ENCODE measurements around the gene SET. TPM values are rescaled to one million over a fixed set of nuclear protein-coding genes. Genes with fewer than 3 reads are reported as not detected.

Gene SET
- total RNA-seq, 1 experiment from 2014 or later = 1,129 TPM

DNA sequence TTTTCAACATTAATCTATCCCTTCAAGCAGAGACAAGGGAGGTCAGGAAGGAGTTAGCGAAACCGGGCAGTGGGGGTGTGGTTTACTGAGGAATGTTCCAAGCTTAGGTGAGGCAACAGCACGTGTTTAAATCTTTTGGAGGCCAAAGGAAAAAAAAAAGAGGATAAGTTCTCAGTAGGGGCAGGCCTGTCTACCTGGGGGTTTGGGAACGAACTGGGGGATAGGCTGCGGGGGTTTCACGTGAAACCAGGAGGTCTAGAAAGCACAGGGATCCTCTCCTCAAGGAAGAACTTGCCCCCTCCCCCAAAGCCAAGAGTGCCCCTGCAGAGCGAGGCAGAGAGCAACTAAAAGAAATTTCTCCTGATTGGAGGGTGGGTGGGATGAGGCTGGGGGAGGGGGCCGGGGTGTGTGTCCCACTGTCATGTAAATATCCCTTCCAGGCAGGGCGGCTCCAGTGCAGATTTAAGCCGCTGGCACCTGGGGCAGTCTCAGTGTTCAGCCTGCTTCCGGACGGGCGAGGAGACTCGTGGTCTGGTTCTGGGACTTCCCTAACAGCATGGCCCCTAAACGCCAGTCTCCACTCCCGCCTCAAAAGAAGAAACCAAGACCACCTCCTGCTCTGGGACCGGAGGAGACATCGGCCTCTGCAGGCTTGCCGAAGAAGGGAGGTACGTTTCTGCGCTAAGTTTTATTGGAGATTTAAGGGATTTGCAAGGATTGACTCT is 5.5 kb upstream of the SET start (continued):
- TF ChIP-seq, protein P1, sequence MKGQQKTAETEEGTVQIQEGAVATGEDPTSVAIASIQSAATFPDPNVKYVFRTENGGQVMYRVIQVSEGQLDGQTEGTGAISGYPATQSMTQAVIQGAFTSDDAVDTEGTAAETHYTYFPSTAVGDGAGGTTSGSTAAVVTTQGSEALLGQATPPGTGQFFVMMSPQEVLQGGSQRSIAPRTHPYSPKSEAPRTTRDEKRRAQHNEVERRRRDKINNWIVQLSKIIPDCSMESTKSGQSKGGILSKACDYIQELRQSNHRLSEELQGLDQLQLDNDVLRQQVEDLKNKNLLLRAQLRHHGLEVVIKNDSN (CRISPR knock-in tag; IDR thresholded peaks at IDR 0.05) = peak; percentile 29; the same call in 1 of the 2 replicates
- 0 out of 2 replicates have a peak, but pooled peaks have one; percentile 39 for TF ChIP-seq EMX1 (CRISPR knock-in tag; IDR thresholded peaks at IDR 0.05)
- peak; percentile 94 for TF ChIP-seq ZNF423 (CRISPR knock-in tag; IDR thresholded peaks at IDR 0.05)
- TF ChIP-seq ZNF416 (CRISPR knock-in tag; IDR thresholded peaks at IDR 0.05) = no peak
- peak; percentile 40; the same call in 1 of the 2 replicates for TF ChIP-seq JUN (CRISPR knock-in tag; IDR thresholded peaks at IDR 0.05)
- peak; percentile 32; the same call in 1 of the 2 replicates for TF ChIP-seq NFATC4 (CRISPR knock-in tag; IDR thresholded peaks at IDR 0.05)
- TF ChIP-seq ZNF138 (CRISPR knock-in tag; conservative IDR thresholded peaks at IDR 0.05) = no peak
- peak; percentile 71 for TF ChIP-seq FOXK1 (CRISPR knock-in tag; IDR thresholded peaks at IDR 0.05)
- no peak for TF ChIP-seq JAZF1 (CRISPR knock-in tag; IDR thresholded peaks at IDR 0.05)
- TF ChIP-seq, protein P2, sequence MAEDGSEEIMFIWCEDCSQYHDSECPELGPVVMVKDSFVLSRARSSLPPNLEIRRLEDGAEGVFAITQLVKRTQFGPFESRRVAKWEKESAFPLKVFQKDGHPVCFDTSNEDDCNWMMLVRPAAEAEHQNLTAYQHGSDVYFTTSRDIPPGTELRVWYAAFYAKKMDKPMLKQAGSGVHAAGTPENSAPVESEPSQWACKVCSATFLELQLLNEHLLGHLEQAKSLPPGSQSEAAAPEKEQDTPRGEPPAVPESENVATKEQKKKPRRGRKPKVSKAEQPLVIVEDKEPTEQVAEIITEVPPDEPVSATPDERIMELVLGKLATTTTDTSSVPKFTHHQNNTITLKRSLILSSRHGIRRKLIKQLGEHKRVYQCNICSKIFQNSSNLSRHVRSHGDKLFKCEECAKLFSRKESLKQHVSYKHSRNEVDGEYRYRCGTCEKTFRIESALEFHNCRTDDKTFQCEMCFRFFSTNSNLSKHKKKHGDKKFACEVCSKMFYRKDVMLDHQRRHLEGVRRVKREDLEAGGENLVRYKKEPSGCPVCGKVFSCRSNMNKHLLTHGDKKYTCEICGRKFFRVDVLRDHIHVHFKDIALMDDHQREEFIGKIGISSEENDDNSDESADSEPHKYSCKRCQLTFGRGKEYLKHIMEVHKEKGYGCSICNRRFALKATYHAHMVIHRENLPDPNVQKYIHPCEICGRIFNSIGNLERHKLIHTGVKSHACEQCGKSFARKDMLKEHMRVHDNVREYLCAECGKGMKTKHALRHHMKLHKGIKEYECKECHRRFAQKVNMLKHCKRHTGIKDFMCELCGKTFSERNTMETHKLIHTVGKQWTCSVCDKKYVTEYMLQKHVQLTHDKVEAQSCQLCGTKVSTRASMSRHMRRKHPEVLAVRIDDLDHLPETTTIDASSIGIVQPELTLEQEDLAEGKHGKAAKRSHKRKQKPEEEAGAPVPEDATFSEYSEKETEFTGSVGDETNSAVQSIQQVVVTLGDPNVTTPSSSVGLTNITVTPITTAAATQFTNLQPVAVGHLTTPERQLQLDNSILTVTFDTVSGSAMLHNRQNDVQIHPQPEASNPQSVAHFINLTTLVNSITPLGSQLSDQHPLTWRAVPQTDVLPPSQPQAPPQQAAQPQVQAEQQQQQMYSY (CRISPR knock-in tag; IDR thresholded peaks at IDR 0.05) = no peak
- TF ChIP-seq, protein P3, sequence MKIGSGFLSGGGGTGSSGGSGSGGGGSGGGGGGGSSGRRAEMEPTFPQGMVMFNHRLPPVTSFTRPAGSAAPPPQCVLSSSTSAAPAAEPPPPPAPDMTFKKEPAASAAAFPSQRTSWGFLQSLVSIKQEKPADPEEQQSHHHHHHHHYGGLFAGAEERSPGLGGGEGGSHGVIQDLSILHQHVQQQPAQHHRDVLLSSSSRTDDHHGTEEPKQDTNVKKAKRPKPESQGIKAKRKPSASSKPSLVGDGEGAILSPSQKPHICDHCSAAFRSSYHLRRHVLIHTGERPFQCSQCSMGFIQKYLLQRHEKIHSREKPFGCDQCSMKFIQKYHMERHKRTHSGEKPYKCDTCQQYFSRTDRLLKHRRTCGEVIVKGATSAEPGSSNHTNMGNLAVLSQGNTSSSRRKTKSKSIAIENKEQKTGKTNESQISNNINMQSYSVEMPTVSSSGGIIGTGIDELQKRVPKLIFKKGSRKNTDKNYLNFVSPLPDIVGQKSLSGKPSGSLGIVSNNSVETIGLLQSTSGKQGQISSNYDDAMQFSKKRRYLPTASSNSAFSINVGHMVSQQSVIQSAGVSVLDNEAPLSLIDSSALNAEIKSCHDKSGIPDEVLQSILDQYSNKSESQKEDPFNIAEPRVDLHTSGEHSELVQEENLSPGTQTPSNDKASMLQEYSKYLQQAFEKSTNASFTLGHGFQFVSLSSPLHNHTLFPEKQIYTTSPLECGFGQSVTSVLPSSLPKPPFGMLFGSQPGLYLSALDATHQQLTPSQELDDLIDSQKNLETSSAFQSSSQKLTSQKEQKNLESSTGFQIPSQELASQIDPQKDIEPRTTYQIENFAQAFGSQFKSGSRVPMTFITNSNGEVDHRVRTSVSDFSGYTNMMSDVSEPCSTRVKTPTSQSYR (CRISPR knock-in tag; IDR thresholded peaks at IDR 0.05) = no peak; the same call in 1 of the 2 replicates
- TF ChIP-seq, protein P4, sequence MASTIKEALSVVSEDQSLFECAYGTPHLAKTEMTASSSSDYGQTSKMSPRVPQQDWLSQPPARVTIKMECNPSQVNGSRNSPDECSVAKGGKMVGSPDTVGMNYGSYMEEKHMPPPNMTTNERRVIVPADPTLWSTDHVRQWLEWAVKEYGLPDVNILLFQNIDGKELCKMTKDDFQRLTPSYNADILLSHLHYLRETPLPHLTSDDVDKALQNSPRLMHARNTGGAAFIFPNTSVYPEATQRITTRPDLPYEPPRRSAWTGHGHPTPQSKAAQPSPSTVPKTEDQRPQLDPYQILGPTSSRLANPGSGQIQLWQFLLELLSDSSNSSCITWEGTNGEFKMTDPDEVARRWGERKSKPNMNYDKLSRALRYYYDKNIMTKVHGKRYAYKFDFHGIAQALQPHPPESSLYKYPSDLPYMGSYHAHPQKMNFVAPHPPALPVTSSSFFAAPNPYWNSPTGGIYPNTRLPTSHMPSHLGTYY (CRISPR knock-in tag; IDR thresholded peaks at IDR 0.05) = no peak
- TF ChIP-seq, protein P5, sequence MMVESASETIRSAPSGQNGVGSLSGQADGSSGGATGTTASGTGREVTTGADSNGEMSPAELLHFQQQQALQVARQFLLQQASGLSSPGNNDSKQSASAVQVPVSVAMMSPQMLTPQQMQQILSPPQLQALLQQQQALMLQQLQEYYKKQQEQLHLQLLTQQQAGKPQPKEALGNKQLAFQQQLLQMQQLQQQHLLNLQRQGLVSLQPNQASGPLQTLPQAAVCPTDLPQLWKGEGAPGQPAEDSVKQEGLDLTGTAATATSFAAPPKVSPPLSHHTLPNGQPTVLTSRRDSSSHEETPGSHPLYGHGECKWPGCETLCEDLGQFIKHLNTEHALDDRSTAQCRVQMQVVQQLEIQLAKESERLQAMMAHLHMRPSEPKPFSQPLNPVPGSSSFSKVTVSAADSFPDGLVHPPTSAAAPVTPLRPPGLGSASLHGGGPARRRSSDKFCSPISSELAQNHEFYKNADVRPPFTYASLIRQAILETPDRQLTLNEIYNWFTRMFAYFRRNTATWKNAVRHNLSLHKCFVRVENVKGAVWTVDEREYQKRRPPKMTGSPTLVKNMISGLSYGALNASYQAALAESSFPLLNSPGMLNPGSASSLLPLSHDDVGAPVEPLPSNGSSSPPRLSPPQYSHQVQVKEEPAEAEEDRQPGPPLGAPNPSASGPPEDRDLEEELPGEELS (CRISPR knock-in tag; IDR thresholded peaks at IDR 0.05) = peak; percentile 61; the same call in 1 of the 2 replicates
- 0 out of 2 replicates have a peak, but pooled peaks have one; percentile 18 for TF ChIP-seq TCF7 (CRISPR knock-in tag; IDR thresholded peaks at IDR 0.05; ENCODE audit: low read depth)
- no peak for TF ChIP-seq KAT7 (CRISPR knock-in tag; IDR thresholded peaks at IDR 0.05; ENCODE audit: borderline replicate concordance)

DNA sequence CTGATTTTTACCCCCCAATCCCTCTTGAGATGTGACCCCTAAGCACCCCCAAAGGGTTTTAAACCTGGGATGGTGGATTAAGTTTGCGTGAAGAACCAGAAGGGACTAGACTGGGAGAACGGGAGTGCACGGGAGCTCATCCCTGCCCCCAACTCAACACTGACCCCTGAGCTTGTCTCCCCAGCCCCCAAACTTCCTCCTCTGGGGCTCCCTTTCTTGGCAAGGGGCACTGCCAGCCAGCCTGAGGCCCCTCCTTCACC is 5.0 kb upstream of the SET start:
- H3K36me3 Mint-ChIP-seq = peaks cover 25% of the 10 kb centered on the region
- no peaks in the 10 kb centered on the region; the same call in 1 of the 2 replicates for H3K27me3 Mint-ChIP-seq (ENCODE audit: low read depth)
- H3K4me1 Mint-ChIP-seq = peaks cover 44% of the 10 kb centered on the region
- peak overlapping the region; percentile 96 for H3K4me3 Mint-ChIP-seq
- peaks cover 8% of the 10 kb centered on the region for H3K9me3 Mint-ChIP-seq
- DNase-seq (ENCODE audit: low spot score) (no peak), ATAC-seq (no peak)
- H3K27ac Mint-ChIP-seq = peak overlapping the region; percentile 97
- POLR2A ChIA-PET = interaction anchor here (0.8 to 1.7 kb wide), 5 partner anchors 14 to 48 kb away, joined by 3 to 7 read pairs (median 4); partner anchors contain the start of genes PKN3 and ZDHHC12
- CTCF ChIA-PET = interaction anchor here (0.8 to 3.4 kb wide), 5 partner anchors 18 to 264 kb away, joined by 3 to 19 read pairs (median 7); partner anchors contain the start of genes CERCAM, ENDOG and PKN3
- no peak for TF ChIP-seq SMAD4 (CRISPR knock-in tag; IDR thresholded peaks at IDR 0.05)
- TF ChIP-seq CREM (CRISPR knock-in tag; IDR thresholded peaks at IDR 0.05) = no peak
- TF ChIP-seq, protein P6, sequence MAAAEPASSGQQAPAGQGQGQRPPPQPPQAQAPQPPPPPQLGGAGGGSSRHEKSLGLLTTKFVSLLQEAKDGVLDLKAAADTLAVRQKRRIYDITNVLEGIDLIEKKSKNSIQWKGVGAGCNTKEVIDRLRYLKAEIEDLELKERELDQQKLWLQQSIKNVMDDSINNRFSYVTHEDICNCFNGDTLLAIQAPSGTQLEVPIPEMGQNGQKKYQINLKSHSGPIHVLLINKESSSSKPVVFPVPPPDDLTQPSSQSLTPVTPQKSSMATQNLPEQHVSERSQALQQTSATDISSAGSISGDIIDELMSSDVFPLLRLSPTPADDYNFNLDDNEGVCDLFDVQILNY (CRISPR knock-in tag; IDR thresholded peaks at IDR 0.05) = 0 out of 2 replicates have a peak, but pooled peaks have one; percentile 42
- TF ChIP-seq ZNF416 (CRISPR knock-in tag; IDR thresholded peaks at IDR 0.05) = no peak; the same call in 1 of the 2 replicates
- TF ChIP-seq, protein P7, sequence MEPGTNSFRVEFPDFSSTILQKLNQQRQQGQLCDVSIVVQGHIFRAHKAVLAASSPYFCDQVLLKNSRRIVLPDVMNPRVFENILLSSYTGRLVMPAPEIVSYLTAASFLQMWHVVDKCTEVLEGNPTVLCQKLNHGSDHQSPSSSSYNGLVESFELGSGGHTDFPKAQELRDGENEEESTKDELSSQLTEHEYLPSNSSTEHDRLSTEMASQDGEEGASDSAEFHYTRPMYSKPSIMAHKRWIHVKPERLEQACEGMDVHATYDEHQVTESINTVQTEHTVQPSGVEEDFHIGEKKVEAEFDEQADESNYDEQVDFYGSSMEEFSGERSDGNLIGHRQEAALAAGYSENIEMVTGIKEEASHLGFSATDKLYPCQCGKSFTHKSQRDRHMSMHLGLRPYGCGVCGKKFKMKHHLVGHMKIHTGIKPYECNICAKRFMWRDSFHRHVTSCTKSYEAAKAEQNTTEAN (CRISPR knock-in tag; IDR thresholded peaks at IDR 0.05) = 0 out of 2 replicates have a peak, but pooled peaks have one; percentile 71
- no peak for TF ChIP-seq FOXK1 (CRISPR knock-in tag; IDR thresholded peaks at IDR 0.05)
- TF ChIP-seq FOXP1 (CRISPR knock-in tag; IDR thresholded peaks at IDR 0.05; ENCODE audit: borderline replicate concordance) = no peak
- TF ChIP-seq OVOL2 (CRISPR knock-in tag; IDR thresholded peaks at IDR 0.05; ENCODE audit: borderline replicate concordance) = no peak
- no peak for TF ChIP-seq TP53 (CRISPR knock-in tag; IDR thresholded peaks at IDR 0.05)
- no peak for TF ChIP-seq NR3C1 (CRISPR knock-in tag; conservative IDR thresholded peaks at IDR 0.05; ENCODE audit: low read depth)
- no peak for TF ChIP-seq JAZF1 (CRISPR knock-in tag; IDR thresholded peaks at IDR 0.05)
